ENCODE data around the gene DNAJC17. TPM values are rescaled to one million over a fixed set of nuclear protein-coding genes. Genes with fewer than 3 reads are reported as not detected.

The DNAJC17 gene
- total and polyA plus RNA-seq, 2 donors (not counting 1 experiment from before 2014, with no cell fraction given), result 30.5 to 46.1 TPM

DNA sequence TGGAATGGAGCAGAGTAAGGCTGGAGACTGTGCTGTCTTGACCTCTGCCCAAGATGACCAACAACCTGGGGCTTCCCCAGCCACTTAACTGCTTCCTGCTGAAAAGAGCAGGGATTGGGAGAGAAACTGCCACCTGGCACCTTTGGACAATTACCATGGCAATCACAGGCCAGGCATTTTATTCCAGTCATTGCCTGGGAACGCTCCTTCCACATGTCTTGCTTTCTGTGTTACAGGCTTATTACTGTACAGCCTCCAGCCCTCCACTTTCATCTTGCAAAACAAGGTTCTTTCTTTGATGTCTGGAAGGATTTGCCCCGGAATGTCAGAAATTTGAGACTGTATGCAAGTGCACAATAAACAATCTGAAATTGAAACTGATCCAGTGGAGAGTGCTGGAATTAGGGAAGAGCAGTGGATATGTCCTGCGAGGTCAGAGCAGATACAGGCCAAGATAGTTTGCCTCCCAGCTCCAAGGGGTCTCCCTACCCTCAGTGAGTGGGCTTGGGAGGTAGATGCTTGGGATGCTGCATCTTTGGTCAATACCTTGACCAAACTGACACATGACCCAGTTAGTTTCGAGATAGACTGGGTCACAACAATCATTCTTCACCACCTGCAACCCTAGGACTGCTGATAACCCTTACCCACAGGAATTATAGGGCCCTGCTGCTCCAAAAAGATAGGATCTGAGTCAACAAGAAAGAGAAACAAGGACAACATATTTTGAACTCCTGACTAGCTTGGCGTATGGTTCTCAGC is 18.6 kb upstream of the DNAJC17 start:
- intact Hi-C loops (cut with micrococcal nuclease), result no loop called here
- Histone ChIP-seq H4K20me1 (ENCODE audit: control insufficient read depth, insufficient read depth, low read length, poor library complexity, severe bottlenecking) (no peaks in the 10 kb centered on the region), H3K79me2 (ENCODE audit: control insufficient read depth, insufficient read depth, low read length) (no peaks in the 10 kb centered on the region), H3K9ac (ENCODE audit: low read length) (no peak overlapping the region), H2AFZ (ENCODE audit: insufficient read depth, low read depth, low read length, poor library complexity, severe bottlenecking) (no peak overlapping the region), H3K36me3 (replicated peaks in 1 of 2; ENCODE audit: control extremely low read depth in 1 of 2, control insufficient read depth in 1 of 2, extremely low read depth in 1 of 2, insufficient read depth in 2 of 2, low read length in 1 of 2) (no peaks in the 10 kb centered on the region), H3K4me1 (ENCODE audit: control insufficient read depth in 2 of 2, insufficient read depth in 2 of 2, low read length in 2 of 2) (no peaks in the 10 kb centered on the region), H3K27me3 (replicated peaks in 1 of 4; ENCODE audit: control extremely low read depth in 1 of 4, control insufficient read depth in 3 of 4, insufficient read depth in 4 of 4, low read length in 3 of 4) (no peaks in the 10 kb centered on the region), H3K27ac (ENCODE audit: low read length in 2 of 2) (no peak overlapping the region), H3K9me3 (ENCODE audit: control extremely low read depth in 1 of 3, control insufficient read depth in 2 of 3, insufficient read depth in 1 of 3, low read length in 2 of 3) (no peaks in the 10 kb centered on the region), H3K4me3 (ENCODE audit: control extremely low read depth in 1 of 5, extremely low read depth in 1 of 5, insufficient read depth in 1 of 5, low read depth in 2 of 5, low read length in 4 of 5) (no peak overlapping the region), H3K4me2 (replicated peaks; ENCODE audit: low read depth, low read length, poor library complexity, severe bottlenecking) (no peak overlapping the region)
- Mint-ChIP-seq H3K4me1 (no peaks in the 10 kb centered on the region), H3K4me3 (no peak overlapping the region), H3K27ac (no peak overlapping the region), H3K27me3 (no peaks in the 10 kb centered on the region), H3K9me3 (ENCODE audit: insufficient read depth) (no peaks in the 10 kb centered on the region)
- ChIA-PET POLR2A (no interaction called here), CTCF (no interaction called here)
- no peak for TF ChIP-seq EZH2 (IDR thresholded peaks at IDR 0.05; ENCODE audit: borderline replicate concordance, insufficient read depth, low read depth, low read length, poor library complexity, severe bottlenecking)
- TF ChIP-seq, protein P1, sequence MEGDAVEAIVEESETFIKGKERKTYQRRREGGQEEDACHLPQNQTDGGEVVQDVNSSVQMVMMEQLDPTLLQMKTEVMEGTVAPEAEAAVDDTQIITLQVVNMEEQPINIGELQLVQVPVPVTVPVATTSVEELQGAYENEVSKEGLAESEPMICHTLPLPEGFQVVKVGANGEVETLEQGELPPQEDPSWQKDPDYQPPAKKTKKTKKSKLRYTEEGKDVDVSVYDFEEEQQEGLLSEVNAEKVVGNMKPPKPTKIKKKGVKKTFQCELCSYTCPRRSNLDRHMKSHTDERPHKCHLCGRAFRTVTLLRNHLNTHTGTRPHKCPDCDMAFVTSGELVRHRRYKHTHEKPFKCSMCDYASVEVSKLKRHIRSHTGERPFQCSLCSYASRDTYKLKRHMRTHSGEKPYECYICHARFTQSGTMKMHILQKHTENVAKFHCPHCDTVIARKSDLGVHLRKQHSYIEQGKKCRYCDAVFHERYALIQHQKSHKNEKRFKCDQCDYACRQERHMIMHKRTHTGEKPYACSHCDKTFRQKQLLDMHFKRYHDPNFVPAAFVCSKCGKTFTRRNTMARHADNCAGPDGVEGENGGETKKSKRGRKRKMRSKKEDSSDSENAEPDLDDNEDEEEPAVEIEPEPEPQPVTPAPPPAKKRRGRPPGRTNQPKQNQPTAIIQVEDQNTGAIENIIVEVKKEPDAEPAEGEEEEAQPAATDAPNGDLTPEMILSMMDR (IDR thresholded peaks at IDR 0.05), result no peak
- no peak for DNase-seq
- no peak for ATAC-seq (ENCODE audit: low read depth)
- WGBS (ENCODE audit: insufficient coverage), result 75% methylated on average over 4 of the region's 5 CpGs

DNA sequence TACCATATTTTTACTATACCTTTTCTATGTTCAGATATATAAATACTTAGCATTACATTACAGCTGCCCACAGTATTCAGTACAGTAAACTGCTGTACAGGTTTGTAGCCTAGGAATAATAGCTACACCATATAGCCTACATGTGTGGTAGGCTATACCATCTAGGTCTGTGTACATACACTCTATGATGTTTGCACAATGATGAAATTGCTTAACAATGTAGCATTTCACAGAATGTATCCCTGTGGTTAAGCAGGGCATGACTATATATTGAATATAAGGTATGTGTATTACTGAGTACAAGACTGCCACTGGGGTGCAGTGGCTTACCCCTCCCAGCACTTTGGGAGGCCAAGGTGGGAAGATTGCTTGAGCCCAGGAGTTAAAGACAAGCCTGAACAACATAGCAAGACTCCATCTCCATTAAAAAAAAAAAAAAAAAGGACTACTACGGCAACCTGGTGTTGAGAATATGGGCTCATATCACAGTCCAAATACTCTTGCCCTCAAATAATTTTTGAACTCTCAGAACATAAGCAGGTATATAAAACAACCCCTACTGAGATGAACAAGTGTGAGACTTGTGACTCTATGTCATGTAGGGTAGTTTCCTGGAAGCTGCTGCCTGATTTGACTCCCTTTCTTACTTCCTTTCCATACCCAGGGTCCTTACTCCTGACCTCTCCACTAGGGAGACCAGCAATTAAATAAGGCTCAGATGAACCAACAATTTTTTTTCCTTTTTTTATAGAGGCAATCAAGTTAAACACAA is 16.5 kb upstream of the DNAJC17 start:
- Histone ChIP-seq H3K4me3 (ENCODE audit: control extremely low read depth in 1 of 5, extremely low read depth in 1 of 5, insufficient read depth in 1 of 5, low read depth in 2 of 5, low read length in 4 of 5) (no peak overlapping the region), H3K9ac (ENCODE audit: low read length) (no peak overlapping the region), H3K9me3 (ENCODE audit: control extremely low read depth in 1 of 3, control insufficient read depth in 2 of 3, insufficient read depth in 1 of 3, low read length in 2 of 3) (no peaks in the 10 kb centered on the region), H3K4me2 (replicated peaks; ENCODE audit: low read depth, low read length, poor library complexity, severe bottlenecking) (no peak overlapping the region), H3K79me2 (ENCODE audit: control insufficient read depth, insufficient read depth, low read length) (no peaks in the 10 kb centered on the region), H3K27ac (ENCODE audit: low read length in 2 of 2) (no peak overlapping the region), H4K20me1 (ENCODE audit: control insufficient read depth, insufficient read depth, low read length, poor library complexity, severe bottlenecking) (no peaks in the 10 kb centered on the region), H3K4me1 (ENCODE audit: control insufficient read depth in 2 of 2, insufficient read depth in 2 of 2, low read length in 2 of 2) (no peaks in the 10 kb centered on the region), H3K36me3 (replicated peaks in 1 of 2; ENCODE audit: control extremely low read depth in 1 of 2, control insufficient read depth in 1 of 2, extremely low read depth in 1 of 2, insufficient read depth in 2 of 2, low read length in 1 of 2) (no peaks in the 10 kb centered on the region), H3K27me3 (replicated peaks in 1 of 4; ENCODE audit: control extremely low read depth in 1 of 4, control insufficient read depth in 3 of 4, insufficient read depth in 4 of 4, low read length in 3 of 4) (no peaks in the 10 kb centered on the region), H2AFZ (ENCODE audit: insufficient read depth, low read depth, low read length, poor library complexity, severe bottlenecking) (no peak overlapping the region)
- POLR2A ChIA-PET, result no interaction called here
- WGBS (ENCODE audit: insufficient coverage), result no CpG with 5 or more reads among the region's 1 CpG
- Mint-ChIP-seq H3K27ac (no peak overlapping the region), H3K27me3 (no peaks in the 10 kb centered on the region), H3K9me3 (ENCODE audit: insufficient read depth) (no peaks in the 10 kb centered on the region), H3K4me1 (no peaks in the 10 kb centered on the region), H3K4me3 (no peak overlapping the region)
- ATAC-seq (ENCODE audit: low read depth), result no peak
- TF ChIP-seq EZH2 (IDR thresholded peaks at IDR 0.05; ENCODE audit: borderline replicate concordance, insufficient read depth, low read depth, low read length, poor library complexity, severe bottlenecking), result no peak
- TF ChIP-seq, protein P1 (IDR thresholded peaks at IDR 0.05), result no peak
- no peak for DNase-seq
- CTCF ChIA-PET, result no interaction called here
- intact Hi-C loops (cut with micrococcal nuclease), result no loop called here
